ENCODE data around the gene MYO3B. TPM values are rescaled to one million over a fixed set of nuclear protein-coding genes. Genes with fewer than 3 reads are reported as not detected.
"Not testable (repeated sequence)": the region's sequence is repeated elsewhere in the genome, so short reads cannot be mapped to it uniquely, and the experiment has no call there.

Gene MYO3B
- total RNA-seq, 1 donor from 2014 or later: 0.22 TPM

DNA sequence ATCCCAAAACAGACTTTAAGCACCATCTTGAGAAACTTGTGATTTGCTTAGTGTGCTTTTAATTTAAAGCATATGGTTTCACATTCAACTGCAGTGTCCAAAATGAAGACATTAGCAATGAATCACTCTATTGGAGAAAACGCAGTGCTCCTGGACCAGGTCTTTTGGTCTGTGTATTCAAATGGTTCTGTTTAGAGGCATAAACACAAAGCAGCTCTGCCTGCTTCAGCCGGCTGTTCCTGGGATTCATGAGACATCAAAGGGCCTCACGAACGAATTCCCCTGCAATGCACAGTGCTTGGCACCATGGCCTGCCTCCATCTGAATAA, 420.1 kb downstream of the MYO3B start:
- no peaks in the 10 kb centered on the region for H3K9me3 Mint-ChIP-seq (ENCODE audit: unreplicated experiment)
- peaks cover 5% of the 10 kb centered on the region for H3K27me3 Mint-ChIP-seq (ENCODE audit: unreplicated experiment)
- no peak for DNase-seq
- peaks cover 5% of the 10 kb centered on the region for H3K36me3 Mint-ChIP-seq (ENCODE audit: unreplicated experiment)
- no peak overlapping the region for H3K4me3 Mint-ChIP-seq (ENCODE audit: unreplicated experiment)
- TF ChIP-seq, protein P1, sequence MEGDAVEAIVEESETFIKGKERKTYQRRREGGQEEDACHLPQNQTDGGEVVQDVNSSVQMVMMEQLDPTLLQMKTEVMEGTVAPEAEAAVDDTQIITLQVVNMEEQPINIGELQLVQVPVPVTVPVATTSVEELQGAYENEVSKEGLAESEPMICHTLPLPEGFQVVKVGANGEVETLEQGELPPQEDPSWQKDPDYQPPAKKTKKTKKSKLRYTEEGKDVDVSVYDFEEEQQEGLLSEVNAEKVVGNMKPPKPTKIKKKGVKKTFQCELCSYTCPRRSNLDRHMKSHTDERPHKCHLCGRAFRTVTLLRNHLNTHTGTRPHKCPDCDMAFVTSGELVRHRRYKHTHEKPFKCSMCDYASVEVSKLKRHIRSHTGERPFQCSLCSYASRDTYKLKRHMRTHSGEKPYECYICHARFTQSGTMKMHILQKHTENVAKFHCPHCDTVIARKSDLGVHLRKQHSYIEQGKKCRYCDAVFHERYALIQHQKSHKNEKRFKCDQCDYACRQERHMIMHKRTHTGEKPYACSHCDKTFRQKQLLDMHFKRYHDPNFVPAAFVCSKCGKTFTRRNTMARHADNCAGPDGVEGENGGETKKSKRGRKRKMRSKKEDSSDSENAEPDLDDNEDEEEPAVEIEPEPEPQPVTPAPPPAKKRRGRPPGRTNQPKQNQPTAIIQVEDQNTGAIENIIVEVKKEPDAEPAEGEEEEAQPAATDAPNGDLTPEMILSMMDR (IDR thresholded peaks at IDR 0.05; ENCODE audit: partially characterized antibody, unreplicated experiment): no peak
- no peaks in the 10 kb centered on the region for H3K4me1 Mint-ChIP-seq (ENCODE audit: low read depth, unreplicated experiment)
- no peak overlapping the region for H3K27ac Mint-ChIP-seq (ENCODE audit: unreplicated experiment)

DNA sequence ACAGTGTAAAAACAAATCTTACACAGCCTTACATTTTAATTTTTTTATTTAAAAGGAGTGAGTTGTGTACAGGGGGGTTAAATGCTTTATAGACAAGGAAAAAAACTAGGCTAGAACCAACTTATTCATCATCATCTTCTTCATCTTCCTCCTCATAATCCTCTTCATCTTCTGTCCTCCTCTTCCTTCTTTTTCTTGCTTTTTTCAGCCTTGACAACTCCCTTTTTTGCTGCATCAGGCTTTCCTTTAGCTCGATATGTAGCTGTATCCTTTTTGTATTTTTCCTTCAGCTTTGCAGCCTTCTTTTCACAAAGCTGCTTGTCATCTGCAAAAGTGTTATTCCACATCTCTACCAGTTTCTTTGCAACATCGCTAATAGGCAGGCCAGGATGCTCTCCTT, 423.5 kb downstream of the MYO3B start:
- Mint-ChIP-seq H3K36me3 (ENCODE audit: unreplicated experiment) (no peaks in the 10 kb centered on the region), H3K4me3 (ENCODE audit: unreplicated experiment) (no peak overlapping the region), H3K9me3 (ENCODE audit: unreplicated experiment) (no peaks in the 10 kb centered on the region), H3K4me1 (ENCODE audit: low read depth, unreplicated experiment) (no peaks in the 10 kb centered on the region), H3K27ac (ENCODE audit: unreplicated experiment) (no peak overlapping the region), H3K27me3 (ENCODE audit: unreplicated experiment) (no peaks in the 10 kb centered on the region)
- no peak for DNase-seq
- TF ChIP-seq, protein P1 (IDR thresholded peaks at IDR 0.05; ENCODE audit: partially characterized antibody, unreplicated experiment): no peak

DNA sequence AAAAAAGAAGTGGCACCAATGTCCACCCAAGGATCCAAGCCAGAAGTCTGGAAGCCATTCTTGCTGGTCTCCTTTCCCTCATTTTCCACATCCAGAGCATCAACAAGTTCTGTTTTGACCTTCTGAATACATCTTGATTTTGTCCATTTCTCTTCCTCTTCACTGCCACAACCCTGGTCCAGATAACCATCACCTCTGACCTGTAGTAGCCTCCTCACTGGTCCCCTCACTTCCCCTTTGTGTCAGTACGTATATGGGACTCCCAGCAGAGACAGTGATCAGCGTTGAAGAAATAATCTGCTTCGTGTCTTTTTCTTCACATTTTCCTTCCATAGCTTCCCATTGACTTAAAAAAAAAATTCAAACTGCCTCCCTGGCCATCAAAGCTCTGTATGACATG, 427.9 kb downstream of the MYO3B start:
- Mint-ChIP-seq H3K27me3 (ENCODE audit: unreplicated experiment) (no peaks in the 10 kb centered on the region), H3K4me3 (ENCODE audit: unreplicated experiment) (no peak overlapping the region), H3K27ac (ENCODE audit: unreplicated experiment) (no peak overlapping the region), H3K9me3 (ENCODE audit: unreplicated experiment) (no peaks in the 10 kb centered on the region), H3K4me1 (ENCODE audit: low read depth, unreplicated experiment) (no peaks in the 10 kb centered on the region), H3K36me3 (ENCODE audit: unreplicated experiment) (no peaks in the 10 kb centered on the region)
- TF ChIP-seq, protein P1 (IDR thresholded peaks at IDR 0.05; ENCODE audit: partially characterized antibody, unreplicated experiment): no peak
- DNase-seq: no peak

DNA sequence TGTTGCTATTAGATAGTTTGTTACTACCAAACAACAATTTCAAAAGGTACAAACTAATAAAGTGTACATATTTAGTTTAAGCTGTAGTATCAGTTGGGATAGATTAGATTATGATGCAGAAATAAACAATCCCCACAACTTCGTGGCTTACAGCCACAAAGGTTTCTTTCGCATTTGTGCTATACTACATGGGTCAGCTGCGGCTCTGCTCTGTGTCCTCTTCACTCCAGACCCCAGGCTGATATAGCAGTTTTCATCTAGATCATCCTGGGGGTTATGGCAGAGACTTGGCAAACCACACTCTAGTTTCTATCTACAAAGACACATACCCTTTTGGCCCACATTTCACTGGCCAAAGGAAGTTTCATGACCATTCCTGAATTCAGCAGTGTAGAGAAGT, 429.2 kb downstream of the MYO3B start:
- no peak for DNase-seq
- H3K27me3 Mint-ChIP-seq (ENCODE audit: unreplicated experiment): no peaks in the 10 kb centered on the region
- no peak overlapping the region for H3K27ac Mint-ChIP-seq (ENCODE audit: unreplicated experiment)
- H3K36me3 Mint-ChIP-seq (ENCODE audit: unreplicated experiment): no peaks in the 10 kb centered on the region
- TF ChIP-seq, protein P1 (IDR thresholded peaks at IDR 0.05; ENCODE audit: partially characterized antibody, unreplicated experiment): no peak
- H3K4me3 Mint-ChIP-seq (ENCODE audit: unreplicated experiment): no peak overlapping the region
- no peaks in the 10 kb centered on the region for H3K9me3 Mint-ChIP-seq (ENCODE audit: unreplicated experiment)
- no peaks in the 10 kb centered on the region for H3K4me1 Mint-ChIP-seq (ENCODE audit: low read depth, unreplicated experiment)

DNA sequence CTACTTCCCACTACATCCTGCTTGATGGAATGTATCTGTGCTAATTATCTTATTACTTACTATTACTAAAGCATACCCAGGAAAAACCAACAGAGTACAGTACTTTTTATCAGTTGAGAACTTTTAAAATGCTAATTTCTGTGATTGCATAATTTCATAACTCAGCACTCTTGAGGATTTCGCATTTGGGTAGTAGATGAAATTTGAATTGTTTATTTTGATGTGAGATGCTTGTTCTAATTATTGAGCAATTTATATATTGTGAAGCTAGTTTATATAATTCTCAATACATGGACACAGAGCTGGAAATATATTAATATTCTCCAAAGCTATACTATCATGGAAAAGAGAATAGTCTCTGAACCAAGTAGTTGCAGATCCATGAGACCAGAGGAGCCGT, 432.7 kb downstream of the MYO3B start:
- no peak for DNase-seq
- H3K9me3 Mint-ChIP-seq (ENCODE audit: unreplicated experiment): peaks cover under 1% of the 10 kb centered on the region
- no peak overlapping the region for H3K27ac Mint-ChIP-seq (ENCODE audit: unreplicated experiment)
- no peak overlapping the region for H3K4me3 Mint-ChIP-seq (ENCODE audit: unreplicated experiment)
- no peaks in the 10 kb centered on the region for H3K36me3 Mint-ChIP-seq (ENCODE audit: unreplicated experiment)
- peaks cover 2% of the 10 kb centered on the region for H3K27me3 Mint-ChIP-seq (ENCODE audit: unreplicated experiment)
- H3K4me1 Mint-ChIP-seq (ENCODE audit: low read depth, unreplicated experiment): no peaks in the 10 kb centered on the region
- TF ChIP-seq, protein P1 (IDR thresholded peaks at IDR 0.05; ENCODE audit: partially characterized antibody, unreplicated experiment): no peak

DNA sequence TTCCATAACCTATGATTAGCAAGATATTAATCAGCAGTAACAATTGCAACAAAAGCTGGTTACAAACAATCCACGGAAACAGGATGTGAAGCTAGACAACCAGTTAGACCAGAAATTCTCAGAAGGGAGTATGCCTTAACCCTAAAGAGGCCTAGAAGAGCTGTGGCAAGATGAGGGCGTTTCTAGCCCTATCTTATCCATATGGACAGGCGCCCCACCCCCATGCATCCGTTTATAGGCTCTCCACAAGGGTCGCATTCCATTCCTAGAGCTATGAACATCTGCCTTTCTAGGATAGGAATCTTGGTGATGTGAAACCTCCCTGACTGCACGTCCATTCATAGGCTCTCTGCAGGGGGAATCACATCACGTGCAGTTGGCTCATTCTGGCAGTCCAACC, 441.0 kb downstream of the MYO3B start:
- H3K27me3 Mint-ChIP-seq (ENCODE audit: unreplicated experiment); H3K4me1 Mint-ChIP-seq (ENCODE audit: low read depth, unreplicated experiment): not testable (repeated sequence)
- peaks cover 12% of the 10 kb centered on the region for H3K36me3 Mint-ChIP-seq (ENCODE audit: unreplicated experiment)

DNA sequence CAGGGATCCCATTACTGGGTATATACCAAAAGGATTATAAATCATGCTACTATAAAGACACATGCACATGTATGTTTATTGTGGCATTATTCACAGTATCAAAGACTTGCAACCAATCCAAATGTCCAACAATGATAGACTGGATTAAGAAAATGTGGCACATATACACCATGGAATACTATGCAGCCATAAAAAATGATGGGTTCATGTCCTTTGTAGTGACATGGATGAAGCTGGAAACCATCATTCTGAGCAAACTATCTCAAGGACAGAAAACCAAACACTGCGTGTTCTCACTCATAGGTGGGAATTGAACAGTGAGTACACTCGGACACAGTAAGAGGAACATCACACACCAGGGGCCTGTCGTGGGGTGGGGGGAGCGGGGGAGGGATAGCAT, 457.1 kb downstream of the MYO3B start:
- H3K4me3 Mint-ChIP-seq (ENCODE audit: unreplicated experiment); DNase-seq; H3K27me3 Mint-ChIP-seq (ENCODE audit: unreplicated experiment); H3K27ac Mint-ChIP-seq (ENCODE audit: unreplicated experiment); H3K4me1 Mint-ChIP-seq (ENCODE audit: low read depth, unreplicated experiment); H3K9me3 Mint-ChIP-seq (ENCODE audit: unreplicated experiment); H3K36me3 Mint-ChIP-seq (ENCODE audit: unreplicated experiment): not testable (repeated sequence)

More for the DNA sequence above, 441.0 kb downstream of the MYO3B start:
- H3K4me3 Mint-ChIP-seq (ENCODE audit: unreplicated experiment); H3K27ac Mint-ChIP-seq (ENCODE audit: unreplicated experiment); H3K9me3 Mint-ChIP-seq (ENCODE audit: unreplicated experiment); DNase-seq: not testable (repeated sequence)
